ENCODE results near the gene SHC4.

- no peak for TF ChIP-seq CTCF (IDR thresholded peaks at IDR 0.05)
- no peak for TF ChIP-seq ZFX (IDR thresholded peaks at IDR 0.05; ENCODE audit: borderline replicate concordance)
These were observed 185.9 kb downstream of the SHC4 start for GRCh38 chr15:48777645-48778330.

Measured in 22Rv1 (cell line).